Tibial artery (tissue), 4 donors: ENCODE results near the gene SULT1B1.

ENCODE experiments used
- DNase-seq, 2 donors: peaks; one replicate each; pipeline ENCODE4 v3.0.0-alpha.2; 2019
- H3K27ac ChIP-seq, 2 donors: fragments of 200-600 bp; sonication (generic) in 1 of 2; 1 replicate in 1 of 2; 2 replicates in 1 of 2; pipeline ENCODE4 v1.5.1; 2018 to 2019; ENCODE audit warnings: mild to moderate bottlenecking in 1 of 2
- H3K27me3 ChIP-seq, 2 donors: fragments of 200-600 bp; sonication (generic) in 1 of 2; one replicate each; pipeline versions ENCODE4 v1.5.1 to v1.6.0; 2016 to 2019
- H3K36me3 ChIP-seq, 3 donors: fragments of 200-600 bp; sonication (generic) in 2 of 3; one replicate each; pipeline ENCODE4 v1.5.1; 2016 to 2019; ENCODE audit warnings: mild to moderate bottlenecking in 2 of 3
- H3K4me1 ChIP-seq, 4 donors: fragments of 200-600 bp; sonication (generic) in 2 of 4; 1 replicate in 3 of 4; 2 replicates in 1 of 4; pipeline ENCODE4 v1.5.1; 2016 to 2019
- H3K4me3 ChIP-seq, 2 donors: fragments of 200-600 bp; sonication (generic) in 1 of 2; 1 replicate in 1 of 2; 2 replicates in 1 of 2; pipeline ENCODE4 v1.5.1; 2018 to 2019; ENCODE audit warnings: mild to moderate bottlenecking in 2 of 2
- H3K9me3 ChIP-seq, 3 donors: fragments of 200-600 bp; sonication (generic) in 1 of 3; one replicate each; pipeline ENCODE4 v1.5.1; 2016 to 2019
- intact Hi-C: fragments of 100-400 bp; cut with DNase I; formaldehyde crosslinking; loops from one replicate; pipeline ENCODE4 v1.15.0; 2023; ENCODE audit warnings: low total_unique reads
- TF ChIP-seq, protein P1 (sequence below), 2 experiments: fragments of 200-600 bp in 1 of 2; fragments of 450-650 bp in 1 of 2; IDR thresholded peaks; one replicate each; pipeline ENCODE4 v1.5.1; 2017 to 2019; ENCODE audit warnings: antibody characterized with exemption in 2 of 2, mild to moderate bottlenecking in 1 of 2, moderate library complexity in 1 of 2

Gene SULT1B1

DNA sequence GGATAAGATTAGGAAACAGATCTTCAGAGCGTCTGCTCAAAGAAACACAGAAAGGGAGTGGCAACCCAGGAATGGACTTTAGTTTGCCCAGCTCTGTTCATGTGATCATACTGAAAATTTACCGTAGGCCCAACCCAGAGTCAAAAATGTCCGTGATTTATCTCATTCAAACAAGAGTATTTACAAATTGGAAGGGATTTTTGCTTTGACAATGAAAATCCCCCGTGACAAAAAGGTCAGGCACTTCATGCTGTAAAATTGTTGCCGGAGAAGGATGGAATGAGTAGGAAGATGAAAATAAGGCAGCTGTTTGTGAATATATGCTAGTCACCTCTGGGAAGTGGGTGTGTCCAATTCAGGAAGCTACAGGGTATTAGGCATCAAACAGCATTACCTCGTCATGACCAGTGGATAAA is 1.2 kb downstream of the SULT1B1 start:
- TF ChIP-seq, protein P1, sequence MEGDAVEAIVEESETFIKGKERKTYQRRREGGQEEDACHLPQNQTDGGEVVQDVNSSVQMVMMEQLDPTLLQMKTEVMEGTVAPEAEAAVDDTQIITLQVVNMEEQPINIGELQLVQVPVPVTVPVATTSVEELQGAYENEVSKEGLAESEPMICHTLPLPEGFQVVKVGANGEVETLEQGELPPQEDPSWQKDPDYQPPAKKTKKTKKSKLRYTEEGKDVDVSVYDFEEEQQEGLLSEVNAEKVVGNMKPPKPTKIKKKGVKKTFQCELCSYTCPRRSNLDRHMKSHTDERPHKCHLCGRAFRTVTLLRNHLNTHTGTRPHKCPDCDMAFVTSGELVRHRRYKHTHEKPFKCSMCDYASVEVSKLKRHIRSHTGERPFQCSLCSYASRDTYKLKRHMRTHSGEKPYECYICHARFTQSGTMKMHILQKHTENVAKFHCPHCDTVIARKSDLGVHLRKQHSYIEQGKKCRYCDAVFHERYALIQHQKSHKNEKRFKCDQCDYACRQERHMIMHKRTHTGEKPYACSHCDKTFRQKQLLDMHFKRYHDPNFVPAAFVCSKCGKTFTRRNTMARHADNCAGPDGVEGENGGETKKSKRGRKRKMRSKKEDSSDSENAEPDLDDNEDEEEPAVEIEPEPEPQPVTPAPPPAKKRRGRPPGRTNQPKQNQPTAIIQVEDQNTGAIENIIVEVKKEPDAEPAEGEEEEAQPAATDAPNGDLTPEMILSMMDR (IDR thresholded peaks at IDR 0.05): no peak
- Histone ChIP-seq H3K27me3 (no peaks in the 10 kb centered on the region), H3K36me3 (no peaks in the 10 kb centered on the region), H3K4me3 (no peak overlapping the region), H3K4me1 (no peaks in the 10 kb centered on the region), H3K27ac (no peak overlapping the region), H3K9me3 (no peaks in the 10 kb centered on the region)
- no peak for DNase-seq
- intact Hi-C loops: no loop called here

DNA sequence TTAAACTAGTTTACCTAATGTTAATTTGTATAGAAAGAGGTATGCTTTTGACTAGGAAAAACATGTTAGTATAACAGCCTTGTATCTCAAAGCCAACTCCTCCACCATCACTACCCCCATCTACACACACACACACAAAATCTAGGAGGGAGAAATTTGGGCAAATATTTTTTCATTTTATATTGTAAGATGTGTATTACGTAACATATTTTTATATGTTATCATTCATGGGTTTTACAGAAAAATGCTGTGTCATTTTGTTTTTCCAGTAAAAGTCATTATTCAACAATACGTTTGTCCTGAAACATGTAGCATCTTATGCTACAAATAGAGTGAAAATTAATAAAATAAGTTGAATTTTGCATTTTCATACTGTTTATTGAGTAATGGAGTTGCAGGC is 3.0 kb downstream of the SULT1B1 start:
- Histone ChIP-seq H3K4me1 (no peaks in the 10 kb centered on the region), H3K27ac (no peak overlapping the region), H3K27me3 (no peaks in the 10 kb centered on the region), H3K9me3 (no peaks in the 10 kb centered on the region), H3K4me3 (no peak overlapping the region), H3K36me3 (no peaks in the 10 kb centered on the region)
- intact Hi-C loops: no loop called here
- TF ChIP-seq, protein P1 (IDR thresholded peaks at IDR 0.05): no peak
- no peak for DNase-seq

DNA sequence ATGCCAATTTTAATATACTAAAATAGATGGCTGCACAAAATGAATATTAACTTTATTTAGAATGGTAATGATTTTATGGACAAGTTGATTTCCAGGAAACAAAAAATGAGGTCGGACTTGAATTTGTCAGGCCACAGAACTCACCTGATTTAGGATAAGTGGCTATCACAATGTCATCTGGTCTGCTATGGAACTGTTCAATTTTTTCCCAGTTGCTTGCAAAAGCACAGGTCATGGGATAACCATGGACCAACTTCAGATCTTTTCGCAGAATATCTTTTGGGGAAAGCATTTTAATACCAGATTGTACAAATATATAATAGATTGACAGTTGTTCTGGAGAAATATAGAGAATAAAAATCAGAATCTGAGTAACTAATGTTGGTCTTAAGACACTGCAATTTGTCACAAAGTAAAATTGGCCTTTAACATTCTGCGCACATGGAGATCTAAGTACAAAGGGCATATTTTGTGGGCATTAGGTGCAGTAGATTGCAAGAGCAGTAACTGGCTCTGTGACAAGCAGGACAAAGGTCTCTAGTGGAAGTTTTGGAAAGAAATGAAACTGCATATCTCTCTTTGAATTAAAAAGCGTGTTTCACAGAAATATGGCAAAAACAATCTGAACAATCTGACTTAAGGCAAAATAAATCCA is 5.4 kb downstream of the SULT1B1 start:
- no peak for DNase-seq
- TF ChIP-seq, protein P1 (IDR thresholded peaks at IDR 0.05): no peak
- no peaks in the 10 kb centered on the region for H3K9me3 ChIP-seq
- intact Hi-C loops: no loop called here
- no peaks in the 10 kb centered on the region for H3K36me3 ChIP-seq
- no peak overlapping the region for H3K27ac ChIP-seq
- H3K4me1 ChIP-seq: no peaks in the 10 kb centered on the region
- H3K27me3 ChIP-seq: no peaks in the 10 kb centered on the region
- H3K4me3 ChIP-seq: no peak overlapping the region

DNA sequence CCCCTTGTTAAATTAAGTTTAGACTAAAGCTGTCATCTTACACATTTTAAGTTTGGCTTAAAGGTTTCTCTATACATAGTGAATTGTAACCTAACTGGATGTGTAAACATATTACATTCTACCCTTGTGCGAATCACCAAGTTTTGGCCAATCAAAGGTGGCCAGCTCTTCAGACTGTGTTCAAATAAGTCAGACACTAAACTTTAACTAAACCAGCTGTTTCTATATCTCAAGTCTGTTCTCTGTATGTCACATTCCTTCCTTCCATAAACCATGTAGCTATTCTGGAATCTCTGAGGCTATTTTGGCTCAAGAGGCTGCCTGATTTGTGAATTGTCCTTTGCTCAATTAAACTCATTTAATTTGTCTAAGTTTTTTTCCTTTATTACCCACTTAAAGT is 6.7 kb downstream of the SULT1B1 start:
- TF ChIP-seq, protein P1 (IDR thresholded peaks at IDR 0.05): no peak
- no peaks in the 10 kb centered on the region for H3K36me3 ChIP-seq
- intact Hi-C loops: no loop called here
- H3K27me3 ChIP-seq: no peaks in the 10 kb centered on the region
- H3K4me1 ChIP-seq: no peaks in the 10 kb centered on the region
- no peaks in the 10 kb centered on the region for H3K9me3 ChIP-seq
- no peak for DNase-seq
- H3K4me3 ChIP-seq: no peak overlapping the region
- H3K27ac ChIP-seq: no peak overlapping the region

DNA sequence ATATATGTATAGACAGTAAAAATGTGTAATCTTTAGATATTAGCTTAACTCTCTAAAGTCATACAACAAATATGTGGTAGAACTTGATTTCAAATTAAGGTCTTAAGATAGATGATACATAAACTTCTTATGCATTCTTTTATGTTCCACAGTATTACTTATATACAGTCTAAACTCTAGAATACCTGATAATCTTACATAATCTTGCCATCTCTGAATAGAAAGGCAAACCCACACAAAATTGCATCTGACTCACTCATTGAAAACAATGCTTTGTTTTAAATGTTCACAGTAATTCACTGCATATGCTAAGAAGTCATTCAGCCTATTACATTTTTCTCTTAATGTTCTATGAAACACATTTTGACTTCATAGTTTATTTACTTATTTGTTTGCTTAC is 10.1 kb downstream of the SULT1B1 start:
- Histone ChIP-seq H3K4me1 (no peaks in the 10 kb centered on the region), H3K27me3 (no peaks in the 10 kb centered on the region), H3K4me3 (no peak overlapping the region), H3K9me3 (no peaks in the 10 kb centered on the region), H3K27ac (no peak overlapping the region), H3K36me3 (no peaks in the 10 kb centered on the region)
- no peak for DNase-seq
- intact Hi-C loops: no loop called here
- TF ChIP-seq, protein P1 (IDR thresholded peaks at IDR 0.05): no peak

DNA sequence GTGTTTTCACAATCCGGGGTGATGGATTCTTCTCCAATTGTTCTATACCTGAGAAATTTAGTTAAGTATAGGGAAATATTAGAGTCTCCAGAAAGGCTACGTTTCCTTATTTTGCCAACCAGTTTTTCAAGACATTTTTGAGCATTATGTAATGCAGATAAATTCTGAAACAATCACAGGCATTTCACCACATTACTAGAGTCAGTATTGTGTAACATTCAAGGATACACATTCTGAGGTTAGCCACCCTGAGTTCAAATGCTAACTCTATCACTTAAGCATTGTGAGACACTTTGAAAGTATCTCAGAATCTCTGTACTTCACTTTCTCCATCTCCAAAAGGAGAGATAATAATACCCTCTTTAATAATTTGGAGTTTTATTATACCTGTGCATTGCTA is 10.6 kb downstream of the SULT1B1 start:
- Histone ChIP-seq H3K36me3 (no peaks in the 10 kb centered on the region), H3K4me1 (no peaks in the 10 kb centered on the region), H3K27me3 (no peaks in the 10 kb centered on the region), H3K9me3 (no peaks in the 10 kb centered on the region), H3K27ac (no peak overlapping the region), H3K4me3 (no peak overlapping the region)
- intact Hi-C loops: no loop called here
- no peak for DNase-seq
- TF ChIP-seq, protein P1 (IDR thresholded peaks at IDR 0.05): no peak
